HG03064 (cell line): ENCODE results near the gene LARP4.
"Not testable (repeated sequence)": the region's sequence is repeated elsewhere in the genome, so short reads cannot be mapped to it uniquely, and the experiment has no call there.

Experiments used
- ATAC-seq: cut with Tn5 transposase; IDR thresholded peaks from one replicate; pipeline ENCODE4 v1.9.1; 2021; ENCODE audit warnings: low read depth; ENCODE audit not compliant: unreplicated experiment

The LARP4 gene

GRCh38 chr12:50400638-50401499 lies at the start of gene LARP4:
TSS of gene LARP4 (plus strand) at chr12:50400885. CDS start at chr12:50401011, 126 bp downstream.
- peak; percentile 90 for ATAC-seq

- ATAC-seq: no peak
These were observed 49.3 kb upstream of the LARP4 start for GRCh38 chr12:50351120-50352043.

GRCh38 chr12:50353404-50353803 lies 47.3 kb upstream of the LARP4 start:
- ATAC-seq: no peak

- ATAC-seq: no peak
These were observed 46.7 kb upstream of the LARP4 start for GRCh38 chr12:50353869-50354593.

GRCh38 chr12:50354908-50355307 lies 45.8 kb upstream of the LARP4 start:
- ATAC-seq: no peak

GRCh38 chr12:50355365-50355764 lies 45.3 kb upstream of the LARP4 start:
- no peak for ATAC-seq

- ATAC-seq: no peak
These were observed 38.0 kb upstream of the LARP4 start for GRCh38 chr12:50362671-50363070.

GRCh38 chr12:50363141-50363540 lies 37.5 kb upstream of the LARP4 start:
- ATAC-seq: no peak

GRCh38 chr12:50365709-50366406 lies 34.8 kb upstream of the LARP4 start:
- ATAC-seq: no peak

- ATAC-seq: not testable (repeated sequence)
These were observed 30.0 kb upstream of the LARP4 start for GRCh38 chr12:50370672-50371071.

- ATAC-seq: no peak
These were observed 24.9 kb upstream of the LARP4 start for GRCh38 chr12:50375802-50376201.

- ATAC-seq: no peak
These were observed 19.8 kb upstream of the LARP4 start for GRCh38 chr12:50380761-50381325.

GRCh38 chr12:50387487-50387886 lies 13.2 kb upstream of the LARP4 start:
- no peak for ATAC-seq

GRCh38 chr12:50387972-50388478 lies 12.7 kb upstream of the LARP4 start:
- ATAC-seq: no peak

- not testable (repeated sequence) for ATAC-seq
These were observed 11.9 kb upstream of the LARP4 start for GRCh38 chr12:50388793-50389192.

GRCh38 chr12:50390316-50390741 lies 10.4 kb upstream of the LARP4 start:
- ATAC-seq: no peak

GRCh38 chr12:50394469-50395029 lies 6.1 kb upstream of the LARP4 start:
- no peak for ATAC-seq

GRCh38 chr12:50397117-50397650 lies 3.5 kb upstream of the LARP4 start:
- no peak for ATAC-seq

- no peak for ATAC-seq
These were observed 1.8 kb upstream of the LARP4 start for GRCh38 chr12:50398931-50399330.
